Coronary artery (tissue), 2 donors: Measurements from ENCODE around the gene ALG12.
A peak's percentile ranks its signal among the peaks of the same experiment; 100 is the strongest.

ENCODE experiments used
- DNase-seq: peaks from one replicate; pipeline ENCODE4 v3.0.0-alpha.2; 2017; ENCODE audit warnings: low spot score
- H3K27ac ChIP-seq, 2 donors: fragments of 200-600 bp; sonication (generic); one replicate each; pipeline ENCODE4 v1.5.1; 2016 to 2019
- H3K4me3 ChIP-seq: fragments of 200-600 bp; sonication (generic); 2 replicates; pipeline ENCODE4 v1.5.1; 2016; ENCODE audit warnings: mild to moderate bottlenecking, moderate library complexity
- TF ChIP-seq, protein P1 (sequence below): fragments of 200-600 bp; sonication (generic); IDR thresholded peaks from one replicate; pipeline ENCODE4 v1.5.1; 2019; ENCODE audit warnings: antibody characterized with exemption

Gene ALG12

DNA sequence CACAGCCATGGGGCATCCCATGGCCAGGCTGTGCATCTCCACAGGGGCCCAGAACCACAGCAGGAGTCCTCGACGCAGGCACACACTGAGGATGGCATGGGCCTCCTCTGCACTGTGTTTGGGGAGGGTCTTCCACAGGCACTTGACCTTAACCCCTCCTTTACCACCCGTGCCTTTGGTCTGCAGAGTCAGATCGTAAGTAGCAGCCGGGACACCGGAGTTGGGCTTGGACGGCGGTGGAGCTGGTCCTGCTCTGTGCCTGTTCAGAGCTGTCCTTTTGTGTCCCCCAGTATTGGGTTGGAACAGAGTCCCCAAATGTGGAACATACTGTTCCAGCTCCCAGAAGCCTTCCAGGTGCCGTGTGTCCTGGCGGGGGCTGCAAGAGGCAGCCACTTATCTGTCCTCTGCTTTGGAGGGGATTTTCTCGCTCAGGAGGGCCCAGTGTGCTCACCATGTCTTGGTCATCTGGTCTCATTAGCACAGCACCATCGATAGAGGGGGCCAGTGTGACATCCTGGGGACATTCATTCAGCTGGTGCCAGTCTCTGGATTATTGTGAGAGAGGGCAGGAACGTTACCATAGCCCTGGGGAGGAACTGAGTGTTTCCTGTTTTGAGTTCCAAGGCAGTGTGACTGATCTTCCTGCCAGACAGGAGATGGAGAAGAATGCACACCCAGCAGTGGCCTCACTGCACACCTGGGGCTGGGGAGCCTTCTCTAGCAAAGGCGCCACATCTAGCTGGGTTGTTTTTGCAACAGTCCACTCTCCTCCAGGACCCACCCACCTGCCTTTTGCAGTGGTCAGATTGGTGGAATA, 12.6 kb upstream of the ALG12 start:
- peak overlapping the region in 1 of 2 donors; percentile 46 for H3K27ac ChIP-seq
- TF ChIP-seq, protein P1, sequence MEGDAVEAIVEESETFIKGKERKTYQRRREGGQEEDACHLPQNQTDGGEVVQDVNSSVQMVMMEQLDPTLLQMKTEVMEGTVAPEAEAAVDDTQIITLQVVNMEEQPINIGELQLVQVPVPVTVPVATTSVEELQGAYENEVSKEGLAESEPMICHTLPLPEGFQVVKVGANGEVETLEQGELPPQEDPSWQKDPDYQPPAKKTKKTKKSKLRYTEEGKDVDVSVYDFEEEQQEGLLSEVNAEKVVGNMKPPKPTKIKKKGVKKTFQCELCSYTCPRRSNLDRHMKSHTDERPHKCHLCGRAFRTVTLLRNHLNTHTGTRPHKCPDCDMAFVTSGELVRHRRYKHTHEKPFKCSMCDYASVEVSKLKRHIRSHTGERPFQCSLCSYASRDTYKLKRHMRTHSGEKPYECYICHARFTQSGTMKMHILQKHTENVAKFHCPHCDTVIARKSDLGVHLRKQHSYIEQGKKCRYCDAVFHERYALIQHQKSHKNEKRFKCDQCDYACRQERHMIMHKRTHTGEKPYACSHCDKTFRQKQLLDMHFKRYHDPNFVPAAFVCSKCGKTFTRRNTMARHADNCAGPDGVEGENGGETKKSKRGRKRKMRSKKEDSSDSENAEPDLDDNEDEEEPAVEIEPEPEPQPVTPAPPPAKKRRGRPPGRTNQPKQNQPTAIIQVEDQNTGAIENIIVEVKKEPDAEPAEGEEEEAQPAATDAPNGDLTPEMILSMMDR = no peak
- DNase-seq = no peak

GRCh38 chr22:49929994-49930575, 11.8 kb upstream of the ALG12 start:
- DNase-seq = no peak
- H3K4me3 ChIP-seq = peak overlapping the region; percentile 59
- peak overlapping the region in 1 of 2 donors; percentile 1 for H3K27ac ChIP-seq
- TF ChIP-seq, protein P1 = no peak

More for the DNA sequence above, 12.6 kb upstream of the ALG12 start:
- no peak overlapping the region for H3K4me3 ChIP-seq

DNA sequence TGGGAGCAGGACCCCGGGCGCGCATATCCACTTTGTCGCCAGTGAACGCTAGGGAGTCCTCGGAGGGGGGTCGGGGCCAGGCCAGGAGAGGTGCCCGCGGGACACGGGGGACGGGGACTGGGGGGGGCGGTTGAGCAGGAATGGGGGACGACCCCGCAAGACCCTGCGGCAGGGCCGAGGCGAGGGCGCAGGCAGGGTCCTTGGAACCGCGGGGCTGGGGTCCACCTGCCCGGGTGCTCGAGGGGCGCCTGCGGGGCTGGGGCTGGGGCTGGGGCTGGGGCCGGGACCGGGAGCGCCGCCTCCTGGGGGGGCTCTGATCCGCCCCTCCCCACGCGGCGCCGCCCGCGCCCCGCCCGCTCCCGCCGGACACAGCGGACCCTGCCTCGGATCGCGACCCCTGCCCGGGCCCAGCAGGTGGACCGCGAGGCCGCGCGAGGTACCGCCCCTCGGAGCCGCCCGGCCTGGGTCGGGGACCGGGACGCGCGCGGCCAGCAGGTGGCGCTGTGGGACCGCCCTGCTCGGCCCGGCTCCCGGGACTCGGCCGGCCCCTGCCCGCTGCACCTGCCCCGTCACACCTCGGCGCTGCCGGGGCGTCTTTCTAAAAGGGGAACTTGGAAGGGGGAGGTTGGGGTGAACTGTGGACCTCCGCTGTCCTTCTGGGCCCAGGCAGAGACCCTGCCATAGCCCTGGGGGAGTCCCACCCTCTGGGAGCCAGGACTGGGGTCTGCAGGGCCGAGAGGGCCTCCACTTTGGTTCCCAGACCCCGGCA, 11.2 kb upstream of the ALG12 start:
- no peak overlapping the region for H3K27ac ChIP-seq

DNA sequence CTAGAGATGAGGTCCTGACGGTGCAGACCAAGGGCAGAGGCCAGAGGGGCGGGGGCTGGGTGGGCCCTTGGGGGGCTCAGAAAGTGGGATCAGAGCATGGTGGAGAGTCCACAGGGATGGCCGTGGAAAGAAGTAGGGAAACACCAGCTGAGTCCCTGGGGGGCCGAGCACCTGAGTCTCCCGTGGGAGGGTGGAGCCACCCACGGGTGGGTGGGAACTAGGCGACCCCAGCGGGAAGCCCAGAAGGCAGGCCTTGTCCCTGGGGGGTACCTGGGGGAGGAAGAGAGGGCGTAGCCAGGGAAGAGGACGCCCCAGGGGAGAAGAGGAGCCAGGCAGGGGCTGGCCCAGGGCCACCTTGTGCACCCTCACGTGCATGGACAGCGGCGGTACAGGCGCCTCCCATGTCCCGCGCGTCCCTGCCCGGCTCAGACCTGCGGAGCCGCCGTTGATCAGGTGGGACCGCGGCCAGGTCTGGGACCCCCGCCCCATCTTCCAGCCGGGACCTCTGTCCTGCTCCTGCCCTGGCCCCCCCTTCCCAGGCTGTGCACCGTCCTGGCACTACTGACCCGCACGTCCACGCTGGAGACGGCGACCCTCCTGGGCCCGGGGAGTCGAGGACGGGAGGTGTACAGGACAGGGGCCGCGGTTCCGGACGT, 10.4 kb upstream of the ALG12 start:
- TF ChIP-seq, protein P1 = no peak
- no peak overlapping the region for H3K4me3 ChIP-seq

More for the DNA sequence above, 11.2 kb upstream of the ALG12 start:
- TF ChIP-seq, protein P1 = peak; percentile 94
- DNase-seq = no peak
- H3K4me3 ChIP-seq = peak overlapping the region; percentile 59

DNA sequence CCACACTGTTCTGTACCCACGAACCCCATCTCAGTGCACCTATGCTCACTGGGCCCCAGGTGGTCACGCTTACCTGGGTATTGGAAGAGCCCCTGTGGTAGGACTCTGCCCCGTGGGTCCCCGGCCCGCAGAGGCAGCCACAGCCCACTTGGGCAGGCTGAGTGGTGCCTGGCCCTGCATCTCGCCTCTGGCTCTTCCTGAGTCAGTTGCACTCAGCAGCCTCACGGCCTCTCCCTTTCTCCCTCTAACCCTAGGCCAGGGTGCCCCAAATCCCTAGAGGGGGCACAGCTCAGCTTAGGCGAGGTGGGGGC, 9.9 kb upstream of the ALG12 start:
- Histone ChIP-seq H3K27ac (no peak overlapping the region), H3K4me3 (no peak overlapping the region)

More for the DNA sequence above, 10.4 kb upstream of the ALG12 start:
- no peak overlapping the region for H3K27ac ChIP-seq
- no peak for DNase-seq

GRCh38 chr22:49927483-49928184, 9.4 kb upstream of the ALG12 start:
- DNase-seq = no peak
- H3K27ac ChIP-seq = no peak overlapping the region
- no peak overlapping the region for H3K4me3 ChIP-seq
- TF ChIP-seq, protein P1 = no peak

More for the DNA sequence above, 9.9 kb upstream of the ALG12 start:
- TF ChIP-seq, protein P1 = no peak
- no peak for DNase-seq
